GM18517 (cell line): ENCODE measurements around the gene TMEM59.

Source experiments
- ATAC-seq: cut with Tn5 transposase; IDR thresholded peaks from one replicate; pipeline ENCODE4 v1.9.1; 2021; ENCODE audit warnings: mild to moderate bottlenecking, moderate library complexity; ENCODE audit not compliant: unreplicated experiment

TMEM59 gene

GRCh38 chr1:53986458-53986857 is 66.5 kb downstream of the TMEM59 start:
- ATAC-seq, result no peak

DNA sequence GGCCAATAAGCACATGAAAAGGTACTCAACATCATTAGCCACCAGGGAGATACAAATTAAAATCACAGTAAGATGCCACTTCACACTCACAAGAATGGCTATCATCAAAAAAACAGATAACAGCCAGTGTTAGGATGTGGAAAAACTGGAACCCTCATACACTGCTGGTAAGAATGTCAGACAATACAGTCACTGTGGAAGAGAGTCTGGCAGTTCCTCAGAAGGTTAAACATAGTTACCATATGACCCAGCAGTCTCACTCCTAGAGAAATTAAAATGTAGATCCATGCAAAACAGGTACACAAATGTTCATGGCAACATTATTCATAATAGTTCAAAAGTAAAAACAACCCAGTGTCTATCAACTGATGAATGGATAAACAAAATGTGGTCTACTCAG is 68.3 kb downstream of the TMEM59 start:
- ATAC-seq, result no peak

GRCh38 chr1:53982763-53983104 is 70.3 kb downstream of the TMEM59 start:
- ATAC-seq, result no peak

GRCh38 chr1:53982034-53982762 is 70.8 kb downstream of the TMEM59 start:
- ATAC-seq, result no peak

GRCh38 chr1:53981220-53981619 is 71.8 kb downstream of the TMEM59 start:
- ATAC-seq, result no peak

DNA sequence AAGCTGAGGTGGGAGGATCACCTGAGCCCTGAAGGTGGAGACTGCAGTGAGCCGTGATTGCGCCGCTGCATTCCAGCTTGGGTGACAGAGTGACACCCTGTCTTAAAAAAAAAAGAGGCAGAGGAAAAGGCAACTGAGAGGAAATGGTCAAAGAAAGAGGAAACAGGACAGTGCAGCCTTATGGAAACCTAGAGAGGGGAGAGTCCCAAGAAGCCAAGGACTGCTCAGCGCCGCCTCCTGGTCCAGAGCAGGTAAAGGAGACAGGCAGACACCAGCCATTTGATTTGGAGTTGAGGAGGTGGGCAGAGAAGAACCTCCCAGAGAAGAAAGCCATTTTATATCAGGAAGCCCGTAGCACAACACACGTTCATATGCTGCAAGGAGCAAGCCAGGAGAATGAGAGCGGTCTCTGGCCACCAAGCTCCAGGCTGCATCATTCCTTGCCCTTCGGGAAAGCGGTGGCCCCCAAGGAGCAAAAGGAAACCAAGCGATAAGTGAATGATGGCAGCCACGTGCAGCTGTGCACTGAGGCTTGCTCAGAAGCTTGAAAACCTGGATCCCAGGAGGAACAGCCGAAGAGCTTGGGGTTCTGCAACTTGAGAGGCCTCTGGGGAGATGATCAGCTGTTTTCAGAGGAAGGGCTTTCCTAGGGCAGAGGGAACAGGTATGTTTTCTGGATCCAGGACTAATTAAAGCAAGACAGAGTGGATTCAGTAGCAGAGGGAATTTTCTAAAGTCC is 73.1 kb downstream of the TMEM59 start:
- no peak for ATAC-seq
